Neural cell (in vitro differentiated cells): ENCODE data around the gene CROCC2. TPM values are rescaled to one million over a fixed set of nuclear protein-coding genes. Genes with fewer than 3 reads are reported as not detected.

Source experiments
- H2AFZ ChIP-seq: fragments of 200-600, 300-800 bp; sonication (generic), shearing (Covaris generic); 2 replicates; pipeline ENCODE4 v1.6.0; 2014; ENCODE audit warnings: low read depth, mild to moderate bottlenecking, antibody characterized with exemption, low read length, moderate library complexity
- H3F3A ChIP-seq: fragments of 200-600 bp; shearing (Covaris generic); 2 replicates; pipeline ENCODE4 v1.6.1; 2016; ENCODE audit warnings: mild to moderate bottlenecking, moderate library complexity, mixed read lengths, antibody characterized with exemption, low read length; ENCODE audit not compliant: insufficient read depth, poor library complexity, severe bottlenecking
- H3K27ac ChIP-seq: fragments of 200-600, 300-800 bp; sonication (generic), shearing (Covaris generic); 2 replicates; pipeline ENCODE4 v1.5.1; 2014; ENCODE audit warnings: mild to moderate bottlenecking, low read length, moderate library complexity
- H3K27me3 ChIP-seq: fragments of 300-800, 200-600 bp; sonication (generic), shearing (Covaris generic); 2 replicates; pipeline ENCODE4 v1.6.0; 2014; ENCODE audit warnings: mild to moderate bottlenecking, low read depth, low read length, moderate library complexity; ENCODE audit not compliant: insufficient read depth
- H3K36me3 ChIP-seq: fragments of 300-800, 200-600 bp; sonication (generic), shearing (Covaris generic); 2 replicates; pipeline ENCODE4 v1.5.1; 2014; ENCODE audit warnings: mild to moderate bottlenecking, antibody characterized with exemption, low read length, moderate library complexity; ENCODE audit not compliant: insufficient read depth
- H3K4me2 ChIP-seq: fragments of 300-800, 200-600 bp; sonication (generic), shearing (Covaris generic); 2 replicates; pipeline ENCODE4 v1.6.0; 2014; ENCODE audit warnings: mild to moderate bottlenecking, low read length
- H3K4me3 ChIP-seq: fragments of 300-800, 200-600 bp; sonication (generic), shearing (Covaris generic); 2 replicates; pipeline ENCODE4 v1.5.1; 2014; ENCODE audit warnings: mild to moderate bottlenecking, low read length, moderate library complexity
- H3K79me2 ChIP-seq: fragments of 200-600 bp; shearing (Covaris generic); replicated peaks from 2 replicates; pipeline ENCODE4 v1.6.0; 2014; ENCODE audit warnings: mild to moderate bottlenecking, low read length, moderate library complexity; ENCODE audit not compliant: insufficient read depth
- H3K9ac ChIP-seq: fragments of 300-800, 200-600 bp; sonication (generic), shearing (Covaris generic); 2 replicates; pipeline ENCODE4 v1.6.1; 2016; ENCODE audit warnings: mild to moderate bottlenecking, low read length, mixed read lengths
- H3K9me2 ChIP-seq: fragments of 200-600 bp; shearing (Covaris generic); 2 replicates; pipeline ENCODE4 v1.6.1; 2016; ENCODE audit warnings: mild to moderate bottlenecking, low read length, mixed read lengths; ENCODE audit not compliant: insufficient read depth
- H3K9me3 ChIP-seq: fragments of 200-600, 300-800 bp; sonication (generic), shearing (Covaris generic); 2 replicates; pipeline ENCODE4 v1.6.1; 2016; ENCODE audit warnings: mild to moderate bottlenecking, mixed run types, low read length, moderate library complexity, mixed read lengths
- H4K20me1 ChIP-seq: fragments of 200-600 bp; shearing (Covaris generic); 2 replicates; pipeline ENCODE4 v1.6.1; 2016; ENCODE audit warnings: mild to moderate bottlenecking, mixed run types; ENCODE audit not compliant: insufficient read depth
- CTCF ChIP-seq: fragments of 450-650 bp; IDR thresholded peaks from 2 replicates; pipeline ENCODE4 v1.5.1; 2014; ENCODE audit warnings: antibody characterized with exemption, mild to moderate bottlenecking, moderate library complexity; ENCODE audit not compliant: poor library complexity, severe bottlenecking
- EP300 ChIP-seq: fragments of 450-650 bp; conservative IDR thresholded peaks from 2 replicates; pipeline ENCODE4 v1.6.1; 2014; ENCODE audit warnings: antibody characterized with exemption, mild to moderate bottlenecking, moderate library complexity; ENCODE audit not compliant: poor library complexity, severe bottlenecking
- EZH2 ChIP-seq: fragments of 200-600, 300-800 bp; shearing (Covaris generic), sonication (generic); IDR thresholded peaks from 2 replicates; pipeline ENCODE4 v1.6.1; 2014; ENCODE audit warnings: antibody characterized with exemption, low read length, borderline replicate concordance, mild to moderate bottlenecking; ENCODE audit not compliant: insufficient read depth, poor library complexity, severe bottlenecking
- MXI1 ChIP-seq: fragments of 450-650 bp; conservative IDR thresholded peaks from 2 replicates; pipeline ENCODE4 v1.6.1; 2014; ENCODE audit warnings: antibody characterized with exemption, mild to moderate bottlenecking; ENCODE audit not compliant: poor library complexity, severe bottlenecking
- POLR2AphosphoS5 ChIP-seq: IDR thresholded peaks from 2 replicates; pipeline ENCODE4 v1.6.1; 2012
- RAD21 ChIP-seq: fragments of 450-650 bp; conservative IDR thresholded peaks from 2 replicates; pipeline ENCODE4 v1.6.1; 2014; ENCODE audit warnings: antibody characterized with exemption, mild to moderate bottlenecking, moderate library complexity
- REST ChIP-seq: IDR thresholded peaks from 2 replicates; pipeline ENCODE4 v1.6.1; 2012; ENCODE audit warnings: borderline replicate concordance
- SMC3 ChIP-seq: fragments of 450-650 bp; conservative IDR thresholded peaks from 2 replicates; pipeline ENCODE4 v1.6.1; 2014; ENCODE audit warnings: antibody characterized with exemption, mild to moderate bottlenecking, moderate library complexity; ENCODE audit not compliant: poor library complexity
- TAF1 ChIP-seq: IDR thresholded peaks from 2 replicates; pipeline ENCODE4 v1.6.1; 2012; ENCODE audit warnings: low read depth
- polyA plus RNA-seq: library from polyadenylated mRNA; depleted of rRNA; stranded (reverse); fragments of >200 nt; gene quantifications from 2 replicates; pipeline ENCODE4 v1.2.3, GENCODE V29; 2014

The CROCC2 gene
- polyA plus RNA-seq, 1 donor from 2014 or later = 0.09 TPM

GRCh38 chr2:240958366-240959213, 52.5 kb downstream of the CROCC2 start:
- H2AFZ ChIP-seq = no peak overlapping the region
- no peak overlapping the region for H3K9ac ChIP-seq
- no peaks in the 10 kb centered on the region for H3K9me2 ChIP-seq
- H3K79me2 ChIP-seq = no peaks in the 10 kb centered on the region
- H4K20me1 ChIP-seq = no peaks in the 10 kb centered on the region
- no peaks in the 10 kb centered on the region for H3K9me3 ChIP-seq
- TF ChIP-seq CTCF = no peak
- no peak for TF ChIP-seq SMC3
- no peak for TF ChIP-seq MXI1
- TF ChIP-seq POLR2AphosphoS5 = no peak
- TF ChIP-seq RAD21 = no peak
- no peak for TF ChIP-seq EP300
- TF ChIP-seq EZH2 = no peak
- TF ChIP-seq TAF1 = no peak
- no peak for TF ChIP-seq REST
- no peaks in the 10 kb centered on the region for H3F3A ChIP-seq
- no peaks in the 10 kb centered on the region for H3K36me3 ChIP-seq
- no peak overlapping the region for H3K4me3 ChIP-seq
- H3K4me2 ChIP-seq = no peak overlapping the region
- no peak overlapping the region for H3K27ac ChIP-seq
- H3K27me3 ChIP-seq = no peaks in the 10 kb centered on the region

GRCh38 chr2:240959214-240959940, 53.2 kb downstream of the CROCC2 start:
- no peaks in the 10 kb centered on the region for H3K9me3 ChIP-seq
- H3F3A ChIP-seq = no peaks in the 10 kb centered on the region
- no peaks in the 10 kb centered on the region for H4K20me1 ChIP-seq
- H3K9ac ChIP-seq = no peak overlapping the region
- TF ChIP-seq TAF1 (no peak), SMC3 (no peak), POLR2AphosphoS5 (no peak), EZH2 (no peak), CTCF (no peak), EP300 (no peak), MXI1 (no peak), RAD21 (no peak), REST (no peak)
- no peak overlapping the region for H3K4me2 ChIP-seq
- H3K4me3 ChIP-seq = no peak overlapping the region
- no peaks in the 10 kb centered on the region for H3K36me3 ChIP-seq
- no peaks in the 10 kb centered on the region for H3K27me3 ChIP-seq
- no peaks in the 10 kb centered on the region for H3K9me2 ChIP-seq
- no peaks in the 10 kb centered on the region for H3K79me2 ChIP-seq
- H3K27ac ChIP-seq = no peak overlapping the region
- no peak overlapping the region for H2AFZ ChIP-seq
